DMS 273 (cell line): Measurements from ENCODE around the gene CAPS.

Experiments
- DNase-seq: peaks from one replicate; lab custom pipeline; 2025; ENCODE audit not compliant: unreplicated experiment; lab: John Stamatoyannopoulos, UW

Gene CAPS

GRCh38 chr19:5932609-5933262 is 18.7 kb downstream of the CAPS start:
- DNase-seq, result no peak

GRCh38 chr19:5933391-5934068 is 19.5 kb downstream of the CAPS start:
- DNase-seq, result no peak

- no peak for DNase-seq
Measured at GRCh38 chr19:5934069-5934401, 20.0 kb downstream of the CAPS start.

- peak; percentile 91 for DNase-seq
Measured at GRCh38 chr19:5934774-5935472, 20.9 kb downstream of the CAPS start.

GRCh38 chr19:5935473-5936291 is 21.6 kb downstream of the CAPS start:
- peak; percentile 80 for DNase-seq

GRCh38 chr19:5936292-5936592 is 22.2 kb downstream of the CAPS start:
- no peak for DNase-seq

GRCh38 chr19:5937550-5937949 is 23.5 kb downstream of the CAPS start:
- no peak for DNase-seq

DNA sequence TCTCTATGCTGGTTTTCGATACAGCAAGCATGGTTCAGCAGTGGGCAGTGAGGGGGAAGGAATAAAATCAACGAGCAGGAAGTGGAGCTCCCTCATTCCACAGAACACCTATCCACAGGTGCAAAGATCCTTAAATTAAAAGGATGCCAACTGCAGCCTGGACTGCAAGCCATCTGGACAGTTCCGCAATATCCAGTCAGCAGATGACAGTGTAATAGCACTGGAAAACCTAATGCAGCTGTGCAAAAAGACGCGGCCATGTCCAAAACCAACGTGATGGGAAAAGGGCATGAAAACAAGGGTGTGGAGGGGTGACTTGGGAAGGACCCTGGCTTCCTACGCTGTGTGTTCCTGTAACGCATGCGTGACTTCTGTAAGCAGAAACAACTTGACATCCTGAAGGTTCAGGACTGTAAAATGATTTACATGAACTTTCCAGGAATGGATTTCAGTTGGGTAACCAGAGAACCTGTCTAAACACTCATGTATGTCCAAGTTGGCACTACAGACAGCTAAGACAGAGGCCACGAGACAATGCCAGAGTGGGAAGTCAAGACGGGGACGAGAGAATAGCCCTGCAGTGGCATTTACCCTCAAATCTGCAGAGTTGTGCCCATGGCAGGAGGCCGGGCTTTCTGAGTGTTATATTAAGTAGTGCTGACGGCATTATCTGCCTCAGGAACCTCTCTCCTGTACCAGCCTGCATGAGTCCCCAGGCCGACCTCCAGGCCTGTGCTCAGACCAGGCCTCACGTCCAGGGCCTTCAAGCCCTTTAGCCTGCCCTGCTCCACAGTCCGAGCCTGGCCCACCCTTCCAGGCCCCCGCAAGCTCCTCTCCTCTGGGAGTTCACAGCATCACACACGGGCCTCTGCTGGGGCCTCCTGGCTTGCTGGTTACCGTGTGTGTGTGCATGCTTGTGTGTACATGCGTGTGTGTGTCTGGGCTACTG is 26.5 kb downstream of the CAPS start:
- DNase-seq, result no peak

DNA sequence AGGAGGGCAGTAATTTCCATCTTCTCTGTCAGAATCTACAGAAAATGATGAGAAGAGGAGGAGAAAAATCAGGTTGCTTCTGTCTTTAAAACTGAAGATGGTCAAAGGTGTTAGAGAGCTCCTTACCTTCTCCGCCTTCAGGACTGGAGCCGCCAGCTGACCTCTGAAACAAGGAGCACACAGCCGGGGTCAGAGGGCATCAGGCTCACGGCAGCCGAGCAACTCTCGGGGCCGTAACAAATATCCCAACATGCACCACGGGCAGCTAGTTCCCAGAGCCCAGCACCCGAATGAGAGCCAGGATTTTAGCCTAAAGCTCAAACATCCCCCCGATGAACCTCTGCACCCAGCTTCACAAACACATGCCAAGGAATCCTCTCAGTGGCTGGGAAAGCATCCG is 27.6 kb downstream of the CAPS start:
- DNase-seq, result no peak

GRCh38 chr19:5943045-5943444 is 29.0 kb downstream of the CAPS start:
- DNase-seq, result no peak

GRCh38 chr19:5943623-5944022 is 29.6 kb downstream of the CAPS start:
- DNase-seq, result no peak

DNA sequence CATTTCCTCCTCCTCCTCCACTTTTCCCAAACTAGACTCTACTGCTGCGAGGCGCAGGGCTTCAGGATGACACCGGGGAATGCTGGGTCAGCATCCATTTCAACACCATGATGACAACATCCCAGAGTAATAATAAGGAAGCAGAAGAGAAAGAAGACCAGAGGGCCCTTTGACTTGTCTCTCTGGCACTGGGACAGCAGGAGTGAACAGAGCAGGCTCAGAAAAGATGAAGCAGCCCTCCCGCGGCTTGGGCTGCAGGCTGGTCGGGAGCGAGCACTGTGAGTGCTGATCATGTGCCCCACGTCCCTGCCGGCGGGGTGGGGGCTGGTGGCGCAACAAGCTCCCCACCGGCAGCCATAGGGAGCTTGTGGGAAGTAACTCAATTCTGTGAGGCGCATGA is 33.4 kb downstream of the CAPS start:
- no peak for DNase-seq

GRCh38 chr19:5948752-5949564 is 34.9 kb downstream of the CAPS start:
- DNase-seq, result no peak

GRCh38 chr19:5949792-5950305 is 35.8 kb downstream of the CAPS start:
- DNase-seq, result peak; percentile 31

DNA sequence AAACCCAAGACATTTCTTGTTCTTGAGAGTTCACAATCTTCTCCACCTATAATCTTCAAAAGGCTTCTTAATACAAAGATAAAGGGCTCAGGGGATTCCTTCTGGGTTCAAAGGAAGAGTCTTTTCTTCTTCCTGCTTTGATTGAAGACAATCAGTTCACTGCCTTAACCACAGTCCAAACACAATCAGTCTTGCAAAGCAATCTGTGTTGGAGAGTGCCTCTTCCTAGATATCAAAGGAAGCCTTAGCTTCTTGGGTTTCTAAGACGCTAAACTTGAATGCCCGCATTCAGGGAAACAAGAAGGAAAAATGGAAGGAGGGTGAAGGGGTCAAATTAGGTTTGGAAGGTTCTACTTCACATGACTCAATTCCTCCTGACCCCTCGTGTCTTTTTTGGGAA is 36.7 kb downstream of the CAPS start:
- DNase-seq, result no peak

GRCh38 chr19:5951338-5951861 is 37.3 kb downstream of the CAPS start:
- no peak for DNase-seq

DNA sequence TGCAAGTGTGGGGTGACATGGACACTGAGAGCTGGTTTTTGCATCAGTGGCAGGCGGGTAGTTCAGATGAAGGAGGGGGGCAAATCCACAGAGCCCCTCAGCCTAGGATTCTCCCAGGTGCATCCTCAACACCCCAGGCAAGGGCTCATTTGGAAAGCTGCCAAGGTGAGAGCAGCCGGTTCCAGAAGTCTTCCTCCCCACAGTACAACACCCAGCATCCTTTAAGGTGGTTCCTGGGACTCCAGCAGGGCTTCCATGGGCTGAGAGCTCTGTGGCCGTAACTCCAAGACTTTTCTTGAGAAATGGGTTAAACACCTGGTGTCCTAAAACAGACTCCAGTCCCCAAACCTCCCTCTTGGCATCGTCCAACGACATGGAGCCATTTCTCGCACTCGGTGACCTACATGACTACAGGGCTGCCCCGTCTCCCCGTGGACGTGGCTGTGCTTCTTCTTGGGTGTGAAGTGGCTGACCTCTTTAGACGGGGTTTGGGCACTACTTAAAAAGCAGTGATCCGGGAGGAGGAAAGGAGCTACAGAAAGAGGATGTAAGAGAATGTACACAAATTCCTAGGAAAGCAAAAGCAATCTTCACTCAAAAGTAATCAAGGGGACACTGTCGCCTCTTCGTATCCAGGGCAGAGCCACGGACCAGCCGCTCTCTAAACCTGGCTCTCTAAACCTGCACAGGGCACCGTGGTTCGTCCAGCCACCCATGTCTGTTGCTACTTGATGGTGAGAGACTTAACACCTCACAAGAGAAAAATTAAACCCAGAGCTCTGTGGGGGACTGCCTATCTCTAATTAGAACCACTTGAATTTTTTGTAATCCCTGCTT is 38.4 kb downstream of the CAPS start:
- DNase-seq, result no peak

- DNase-seq, result no peak
Measured at GRCh38 chr19:5953030-5953589, 39.1 kb downstream of the CAPS start.
